ENCODE results near the gene DCLK1. TPM values are rescaled to one million over a fixed set of nuclear protein-coding genes. Genes with fewer than 3 reads are reported as not detected.

DCLK1 gene
- total and polyA plus RNA-seq, 2 experiments from 2014 or later, result 0.16 to 2.9 TPM

DNA sequence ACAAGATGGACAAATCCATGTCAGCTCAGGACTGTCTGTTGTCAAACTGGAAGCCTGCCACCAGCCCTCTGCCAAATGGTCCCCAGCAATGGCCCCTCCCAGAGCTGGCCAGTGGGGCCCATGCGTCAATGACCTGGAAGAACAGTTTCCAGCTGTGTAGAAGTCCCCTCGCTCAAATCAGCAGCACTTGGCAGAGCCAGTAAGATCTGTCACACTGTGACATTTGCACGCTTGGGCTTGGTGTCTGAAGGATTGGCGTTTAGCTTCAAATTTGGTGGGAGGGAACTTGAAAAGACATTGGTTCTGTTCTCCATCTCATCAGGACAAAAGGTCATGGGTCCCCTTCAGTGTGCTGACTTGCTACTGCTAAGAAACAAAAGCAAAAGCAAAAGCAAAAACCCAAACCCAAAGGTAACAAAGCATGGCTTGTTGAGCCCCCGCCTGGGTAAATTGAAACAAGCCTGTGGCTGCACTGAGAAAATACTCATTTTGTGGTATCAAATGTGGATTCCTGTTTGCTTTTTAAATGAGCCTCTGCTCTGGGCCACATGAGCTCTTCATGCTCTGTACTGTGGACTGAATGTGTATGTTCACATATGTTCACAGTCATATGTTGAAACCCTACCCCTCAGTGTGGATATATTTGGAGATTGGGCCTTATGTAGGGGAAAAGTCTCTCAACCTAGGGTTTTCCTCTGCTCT lies 401.1 kb downstream of the DCLK1 start:
- Histone ChIP-seq H3K27me3 (no peaks in the 10 kb centered on the region), H3K79me2 (no peaks in the 10 kb centered on the region), H3K9me3 (ENCODE audit: low read depth) (no peaks in the 10 kb centered on the region), H3K27ac (no peak overlapping the region), H3K36me3 (replicated peaks; ENCODE audit: insufficient read depth, low read depth) (no peaks in the 10 kb centered on the region), H3K4me3 (no peak overlapping the region), H4K20me1 (ENCODE audit: insufficient read depth, poor library complexity, severe bottlenecking) (no peaks in the 10 kb centered on the region), H3K4me2 (no peak overlapping the region), H3K4me1 (ENCODE audit: insufficient read depth) (peaks cover 4% of the 10 kb centered on the region), H2AFZ (no peak overlapping the region), H3K9me2 (replicated peaks; ENCODE audit: insufficient read depth) (no peaks in the 10 kb centered on the region)
- WGBS (ENCODE audit: low lambda C conversion rate, missing lambda C conversion rate), result 91% methylated on average over 5 of the region's 5 CpGs
- TF ChIP-seq, protein P1, sequence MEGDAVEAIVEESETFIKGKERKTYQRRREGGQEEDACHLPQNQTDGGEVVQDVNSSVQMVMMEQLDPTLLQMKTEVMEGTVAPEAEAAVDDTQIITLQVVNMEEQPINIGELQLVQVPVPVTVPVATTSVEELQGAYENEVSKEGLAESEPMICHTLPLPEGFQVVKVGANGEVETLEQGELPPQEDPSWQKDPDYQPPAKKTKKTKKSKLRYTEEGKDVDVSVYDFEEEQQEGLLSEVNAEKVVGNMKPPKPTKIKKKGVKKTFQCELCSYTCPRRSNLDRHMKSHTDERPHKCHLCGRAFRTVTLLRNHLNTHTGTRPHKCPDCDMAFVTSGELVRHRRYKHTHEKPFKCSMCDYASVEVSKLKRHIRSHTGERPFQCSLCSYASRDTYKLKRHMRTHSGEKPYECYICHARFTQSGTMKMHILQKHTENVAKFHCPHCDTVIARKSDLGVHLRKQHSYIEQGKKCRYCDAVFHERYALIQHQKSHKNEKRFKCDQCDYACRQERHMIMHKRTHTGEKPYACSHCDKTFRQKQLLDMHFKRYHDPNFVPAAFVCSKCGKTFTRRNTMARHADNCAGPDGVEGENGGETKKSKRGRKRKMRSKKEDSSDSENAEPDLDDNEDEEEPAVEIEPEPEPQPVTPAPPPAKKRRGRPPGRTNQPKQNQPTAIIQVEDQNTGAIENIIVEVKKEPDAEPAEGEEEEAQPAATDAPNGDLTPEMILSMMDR (IDR thresholded peaks at IDR 0.05; ENCODE audit: poor library complexity), result no peak
- TF ChIP-seq EZH2 (IDR thresholded peaks at IDR 0.05; ENCODE audit: borderline replicate concordance) (no peak), EZH2phosphoT487 (IDR thresholded peaks at IDR 0.05; ENCODE audit: low read depth, severe bottlenecking, unreplicated experiment) (no peak)
- DNase-seq (ENCODE audit: low spot score), result no peak

DNA sequence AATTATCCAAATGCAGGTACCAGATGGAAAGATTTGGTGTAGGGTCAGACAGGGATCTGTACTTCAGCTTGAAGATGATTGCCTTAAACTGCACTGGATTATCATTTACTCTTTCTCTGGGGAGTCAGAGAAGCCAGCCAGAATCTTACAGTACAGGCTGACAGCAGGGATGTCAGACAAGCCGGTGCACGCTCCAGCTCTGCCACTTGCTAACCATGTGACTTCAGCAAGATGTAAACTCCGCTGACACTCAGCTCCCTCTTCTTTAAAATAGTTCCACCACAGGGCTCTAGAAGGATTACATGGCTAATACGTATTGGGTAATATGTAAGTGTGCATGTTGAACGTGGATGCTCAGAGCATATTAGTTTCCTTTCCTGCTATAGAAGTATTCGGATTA lies 403.3 kb downstream of the DCLK1 start:
- Histone ChIP-seq H3K4me2 (no peak overlapping the region), H3K4me1 (ENCODE audit: insufficient read depth) (peaks cover 8% of the 10 kb centered on the region), H3K27ac (no peak overlapping the region), H3K79me2 (no peaks in the 10 kb centered on the region), H4K20me1 (ENCODE audit: insufficient read depth, poor library complexity, severe bottlenecking) (no peaks in the 10 kb centered on the region), H3K4me3 (no peak overlapping the region), H2AFZ (no peak overlapping the region), H3K36me3 (replicated peaks; ENCODE audit: insufficient read depth, low read depth) (no peaks in the 10 kb centered on the region), H3K9me3 (ENCODE audit: low read depth) (no peaks in the 10 kb centered on the region), H3K27me3 (no peaks in the 10 kb centered on the region), H3K9me2 (replicated peaks; ENCODE audit: insufficient read depth) (no peaks in the 10 kb centered on the region)
- 68% methylated on average over 6 of the region's 6 CpGs for WGBS (ENCODE audit: low lambda C conversion rate, missing lambda C conversion rate)
- no peak for TF ChIP-seq EZH2phosphoT487 (IDR thresholded peaks at IDR 0.05; ENCODE audit: low read depth, severe bottlenecking, unreplicated experiment)
- TF ChIP-seq, protein P1 (IDR thresholded peaks at IDR 0.05; ENCODE audit: poor library complexity), result no peak
- no peak for TF ChIP-seq EZH2 (IDR thresholded peaks at IDR 0.05; ENCODE audit: borderline replicate concordance)
- DNase-seq (ENCODE audit: low spot score), result no peak

- Histone ChIP-seq H3K36me3 (replicated peaks; ENCODE audit: insufficient read depth, low read depth) (no peaks in the 10 kb centered on the region), H3K4me2 (peak overlapping the region; percentile 4), H3K4me1 (ENCODE audit: insufficient read depth) (peaks cover 8% of the 10 kb centered on the region), H3K27ac (peak overlapping the region; percentile 51), H3K27me3 (no peaks in the 10 kb centered on the region), H3K9me3 (ENCODE audit: low read depth) (no peaks in the 10 kb centered on the region), H3K4me3 (no peak overlapping the region), H3K79me2 (no peaks in the 10 kb centered on the region), H4K20me1 (ENCODE audit: insufficient read depth, poor library complexity, severe bottlenecking) (no peaks in the 10 kb centered on the region), H2AFZ (no peak overlapping the region), H3K9me2 (replicated peaks; ENCODE audit: insufficient read depth) (no peaks in the 10 kb centered on the region)
- no peak for DNase-seq (ENCODE audit: low spot score)
- 66% methylated on average over 6 of the region's 6 CpGs for WGBS (ENCODE audit: low lambda C conversion rate, missing lambda C conversion rate)
- TF ChIP-seq EZH2phosphoT487 (IDR thresholded peaks at IDR 0.05; ENCODE audit: low read depth, severe bottlenecking, unreplicated experiment), result no peak
Observed at GRCh38 chr13:35724446-35724845, 406.7 kb downstream of the DCLK1 start.

DNA sequence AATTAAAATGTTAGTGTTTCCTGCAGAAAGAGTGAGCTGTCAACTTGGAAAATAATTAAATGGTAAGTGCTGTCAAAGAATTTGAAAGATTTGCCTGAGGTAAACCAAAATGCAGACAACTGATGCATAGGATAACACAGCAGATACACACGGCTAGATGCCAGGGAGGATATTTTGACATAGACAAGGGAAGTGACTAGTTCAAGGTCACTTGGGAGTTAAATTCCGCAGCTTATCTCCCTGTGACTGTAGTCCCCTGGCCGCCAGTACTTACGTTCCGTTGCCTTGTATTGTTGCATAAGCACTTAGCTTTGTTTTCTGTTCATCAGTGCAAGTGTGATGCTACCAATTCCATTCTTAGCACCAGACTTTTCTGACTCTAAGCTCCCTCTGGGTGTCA lies 407.4 kb downstream of the DCLK1 start:
- peak overlapping the region; percentile 4 for H3K4me2 ChIP-seq
- H4K20me1 ChIP-seq (ENCODE audit: insufficient read depth, poor library complexity, severe bottlenecking), result no peaks in the 10 kb centered on the region
- H2AFZ ChIP-seq, result no peak overlapping the region
- no peaks in the 10 kb centered on the region for H3K79me2 ChIP-seq
- peaks cover 8% of the 10 kb centered on the region for H3K4me1 ChIP-seq (ENCODE audit: insufficient read depth)
- H3K4me3 ChIP-seq, result no peak overlapping the region
- TF ChIP-seq EZH2 (IDR thresholded peaks at IDR 0.05; ENCODE audit: borderline replicate concordance) (no peak), EZH2phosphoT487 (IDR thresholded peaks at IDR 0.05; ENCODE audit: low read depth, severe bottlenecking, unreplicated experiment) (no peak)
- TF ChIP-seq, protein P1 (IDR thresholded peaks at IDR 0.05; ENCODE audit: poor library complexity), result no peak
- peak overlapping the region; percentile 51 for H3K27ac ChIP-seq
- no peaks in the 10 kb centered on the region for H3K9me3 ChIP-seq (ENCODE audit: low read depth)
- H3K36me3 ChIP-seq (replicated peaks; ENCODE audit: insufficient read depth, low read depth), result no peaks in the 10 kb centered on the region
- 17% methylated on average over 5 of the region's 5 CpGs for WGBS (ENCODE audit: low lambda C conversion rate, missing lambda C conversion rate)
- no peaks in the 10 kb centered on the region for H3K9me2 ChIP-seq (replicated peaks; ENCODE audit: insufficient read depth)
- H3K27me3 ChIP-seq, result no peaks in the 10 kb centered on the region
- no peak for DNase-seq (ENCODE audit: low spot score)

All from hepatocyte (in vitro differentiated cells).